GM10266 (cell line): Measurements from ENCODE around the gene NARS2.
A peak's percentile ranks its signal among the peaks of the same experiment; 100 is the strongest.
"Not testable (repeated sequence)": the region's sequence is repeated elsewhere in the genome, so short reads cannot be mapped to it uniquely, and the experiment has no call there.

ENCODE experiments used
- DNase-seq: peaks from one replicate; pipeline ENCODE4 v3.0.0; 2012; ENCODE audit errors: extremely low spot score
- TF ChIP-seq, protein P1 (sequence below): IDR thresholded peaks from 2 replicates; pipeline ENCODE4 v1.5.1; 2012; ENCODE audit warnings: mild to moderate bottlenecking, low read depth; ENCODE audit not compliant: control insufficient read depth, insufficient read depth; ENCODE audit errors: missing control alignments

Gene NARS2

DNA sequence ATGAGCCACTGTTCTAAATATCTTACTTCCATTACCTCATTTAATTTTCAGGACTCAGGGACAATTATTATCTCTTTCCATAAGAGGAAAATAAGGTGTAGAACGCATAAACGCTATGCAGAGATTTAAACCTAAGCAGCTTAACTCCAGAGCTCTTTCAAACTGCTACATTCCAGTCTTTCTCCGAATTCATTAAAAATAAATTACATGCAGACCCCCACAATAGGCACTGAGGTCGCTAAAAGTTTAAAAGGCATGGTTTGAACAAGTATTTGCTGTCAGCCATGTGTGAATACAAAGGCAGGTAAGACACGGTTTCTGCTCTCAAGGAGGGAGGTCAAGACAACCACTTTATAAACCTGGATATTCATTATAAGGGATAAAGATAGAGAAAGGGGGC lies 983 bp downstream of the NARS2 start:
- TF ChIP-seq, protein P1, sequence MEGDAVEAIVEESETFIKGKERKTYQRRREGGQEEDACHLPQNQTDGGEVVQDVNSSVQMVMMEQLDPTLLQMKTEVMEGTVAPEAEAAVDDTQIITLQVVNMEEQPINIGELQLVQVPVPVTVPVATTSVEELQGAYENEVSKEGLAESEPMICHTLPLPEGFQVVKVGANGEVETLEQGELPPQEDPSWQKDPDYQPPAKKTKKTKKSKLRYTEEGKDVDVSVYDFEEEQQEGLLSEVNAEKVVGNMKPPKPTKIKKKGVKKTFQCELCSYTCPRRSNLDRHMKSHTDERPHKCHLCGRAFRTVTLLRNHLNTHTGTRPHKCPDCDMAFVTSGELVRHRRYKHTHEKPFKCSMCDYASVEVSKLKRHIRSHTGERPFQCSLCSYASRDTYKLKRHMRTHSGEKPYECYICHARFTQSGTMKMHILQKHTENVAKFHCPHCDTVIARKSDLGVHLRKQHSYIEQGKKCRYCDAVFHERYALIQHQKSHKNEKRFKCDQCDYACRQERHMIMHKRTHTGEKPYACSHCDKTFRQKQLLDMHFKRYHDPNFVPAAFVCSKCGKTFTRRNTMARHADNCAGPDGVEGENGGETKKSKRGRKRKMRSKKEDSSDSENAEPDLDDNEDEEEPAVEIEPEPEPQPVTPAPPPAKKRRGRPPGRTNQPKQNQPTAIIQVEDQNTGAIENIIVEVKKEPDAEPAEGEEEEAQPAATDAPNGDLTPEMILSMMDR = no peak
- no peak for DNase-seq

DNA sequence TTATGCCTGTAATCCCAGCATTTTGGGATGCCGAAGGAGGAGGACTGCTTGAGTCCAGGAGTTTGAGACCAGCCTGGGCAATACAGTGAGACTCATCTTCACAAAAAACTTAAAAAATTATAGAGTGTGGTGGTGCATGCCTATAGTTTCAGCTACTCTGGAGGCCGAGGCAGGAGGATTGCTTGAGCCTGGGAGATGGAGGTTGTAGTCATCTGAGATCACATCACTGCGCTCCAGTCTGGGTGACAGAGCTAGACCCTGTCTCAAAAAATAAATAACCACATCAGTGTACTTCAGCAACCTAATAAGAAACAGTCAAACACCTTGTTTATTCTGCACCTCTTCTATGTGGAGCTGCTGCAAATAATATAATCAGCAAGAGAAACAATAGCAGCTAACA lies 1.4 kb downstream of the NARS2 start:
- TF ChIP-seq, protein P1 = no peak

DNA sequence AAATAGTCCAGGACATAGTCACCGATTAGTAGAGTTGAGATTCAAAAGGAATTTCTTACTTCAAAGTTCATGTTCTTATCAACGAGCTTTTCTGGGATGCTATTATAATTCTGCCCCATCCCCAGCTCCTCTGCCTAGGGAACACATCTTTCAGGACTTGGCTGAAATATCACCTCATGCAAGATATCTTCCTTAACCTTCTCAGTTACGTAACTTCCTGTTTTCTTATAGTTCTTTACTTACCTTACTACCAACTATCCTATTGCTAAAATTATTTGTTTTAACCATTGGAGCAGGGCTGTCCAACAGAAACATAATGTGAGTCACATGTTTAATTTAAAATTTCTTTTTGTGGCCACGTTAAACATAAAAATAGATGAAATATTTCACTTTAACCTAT lies 2.3 kb downstream of the NARS2 start:
- TF ChIP-seq, protein P1 = no peak
- no peak for DNase-seq

More for the DNA sequence above, 1.4 kb downstream of the NARS2 start:
- DNase-seq = no peak

DNA sequence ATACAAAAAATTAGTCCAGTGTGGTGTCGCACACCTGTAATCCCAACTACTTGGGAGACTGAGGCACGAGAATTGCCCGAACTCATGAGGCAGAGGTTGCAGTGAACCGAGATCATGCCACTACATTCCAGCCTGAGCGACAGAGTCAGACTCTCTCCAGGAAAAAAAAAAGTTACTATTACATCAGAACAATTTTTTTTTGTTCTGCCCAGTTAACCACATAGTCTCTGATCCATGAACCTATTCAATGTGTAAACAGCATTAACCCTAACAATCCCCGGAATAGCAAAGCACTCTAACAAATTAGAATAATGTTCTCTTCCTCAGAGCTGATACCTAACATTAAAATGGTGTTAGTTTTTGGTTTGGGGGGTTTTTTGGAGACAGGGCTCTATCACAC lies 4.6 kb downstream of the NARS2 start:
- TF ChIP-seq, protein P1 = no peak
- DNase-seq = no peak

DNA sequence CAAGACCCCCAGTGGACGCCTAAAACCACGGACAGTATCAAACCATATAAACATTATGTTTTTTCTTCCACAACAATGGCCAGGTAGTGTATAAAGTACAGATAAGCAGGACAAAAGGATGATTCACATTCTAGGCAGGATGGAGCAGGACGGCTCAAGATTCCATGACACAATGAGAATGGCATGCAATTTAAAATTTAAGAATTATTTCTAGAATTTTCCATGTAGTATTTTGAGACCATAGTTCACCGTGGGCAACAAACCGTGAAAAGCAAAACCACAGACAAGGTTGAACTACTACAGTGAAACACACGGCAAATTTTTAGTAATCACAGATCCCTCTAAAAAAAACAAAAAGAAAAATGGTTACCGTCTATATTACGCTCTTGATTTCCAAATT lies 7.5 kb downstream of the NARS2 start:
- DNase-seq = no peak

DNA sequence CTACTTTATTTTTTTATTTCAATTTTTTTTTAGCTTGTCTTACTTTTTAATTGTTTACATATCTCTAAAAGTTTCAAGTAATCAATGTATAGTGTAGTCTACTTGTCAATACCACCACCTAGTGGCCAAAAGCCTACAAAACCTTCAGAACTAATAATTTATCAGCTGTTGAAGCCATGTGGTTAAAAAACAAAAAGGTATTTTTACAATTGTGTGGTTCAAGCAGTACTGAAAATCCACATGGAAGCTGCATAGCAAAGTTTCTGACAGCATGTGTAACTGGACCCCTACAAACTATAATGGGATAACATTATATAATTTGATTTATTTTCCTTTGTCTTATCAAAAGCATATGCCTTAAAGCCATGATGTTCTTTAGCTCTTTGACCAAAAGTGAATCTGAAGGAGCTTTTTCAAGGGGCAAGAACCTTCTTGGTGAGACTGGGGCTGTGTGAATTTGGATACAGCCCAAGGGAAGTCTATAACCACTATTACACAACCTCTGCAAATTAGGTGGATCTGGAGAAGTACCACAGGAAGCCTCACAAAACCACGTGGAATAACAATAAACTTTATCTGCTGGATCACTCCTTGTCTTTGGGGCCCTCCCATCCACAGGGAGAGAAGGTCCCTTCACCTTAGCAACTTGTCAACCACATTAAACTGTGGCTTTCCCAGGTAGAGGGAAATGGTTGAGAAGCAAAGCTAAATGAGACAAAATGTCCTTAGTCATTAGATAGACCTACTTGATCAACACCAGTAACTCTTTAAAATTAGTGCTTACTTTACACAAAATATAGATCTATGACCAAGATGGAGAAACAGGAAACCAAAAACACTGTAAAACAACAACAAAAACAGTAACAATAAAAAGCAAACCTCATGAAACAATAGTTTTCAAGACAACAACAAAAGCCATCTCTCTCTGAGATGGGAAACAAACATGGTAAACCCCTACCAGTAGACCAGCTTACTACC lies 9.9 kb downstream of the NARS2 start:
- TF ChIP-seq, protein P1 = peak; percentile 55
- peak; percentile 24 for DNase-seq

More for the DNA sequence above, 7.5 kb downstream of the NARS2 start:
- TF ChIP-seq, protein P1 = no peak

DNA sequence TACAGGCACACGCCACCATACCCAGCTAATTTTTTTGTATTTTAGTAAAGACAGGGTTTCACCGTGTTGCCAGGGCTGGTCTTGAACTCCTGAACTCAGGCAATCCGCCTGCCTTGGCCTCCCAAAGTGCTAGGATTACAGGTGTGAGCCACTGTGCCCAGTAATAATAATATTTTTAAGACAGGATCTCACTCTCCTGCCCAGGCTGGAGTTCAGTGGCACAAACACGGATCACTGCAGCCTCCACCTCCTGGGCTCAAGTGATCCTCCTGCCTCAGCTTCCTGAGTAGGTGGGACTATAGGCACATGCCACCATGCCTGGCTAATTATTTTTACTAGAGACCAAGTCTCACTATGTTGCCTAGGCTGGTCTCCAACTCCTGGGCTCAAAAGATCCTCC lies 10.6 kb downstream of the NARS2 start:
- DNase-seq = not testable (repeated sequence)

DNA sequence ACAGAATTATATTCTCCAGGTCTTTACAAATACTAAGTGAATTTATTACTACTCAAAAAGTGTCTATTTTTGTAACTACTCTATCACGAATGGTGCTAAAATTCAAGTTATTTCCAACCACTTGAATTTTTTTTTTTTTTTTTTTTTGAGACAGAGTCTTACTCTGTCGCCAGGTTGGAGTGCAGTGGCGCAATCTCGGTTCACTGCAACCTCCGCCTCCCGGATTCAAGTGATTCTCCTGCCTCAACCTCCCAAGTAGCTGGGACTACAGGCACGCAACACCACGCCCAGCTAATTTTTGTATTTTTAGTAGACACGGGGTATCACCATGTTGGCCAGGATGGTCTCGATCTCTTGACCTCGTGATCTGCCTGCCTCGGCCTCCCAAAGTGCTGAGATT lies 11.6 kb downstream of the NARS2 start:
- DNase-seq = not testable (repeated sequence)
